PFSK-1 (cell line): Measurements from ENCODE around the gene MAP6.

ENCODE experiments used
- POLR2AphosphoS5 ChIP-seq: IDR thresholded peaks from 2 replicates; pipeline ENCODE4 v1.6.1; 2012; ENCODE audit warnings: low read depth, mild to moderate bottlenecking, control low read depth, low read length, moderate library complexity
- REST ChIP-seq, 2 experiments: IDR thresholded peaks; 2 replicates each; pipeline versions ENCODE4 v1.6.1 to v1.8.0; 2011 to 2012; ENCODE audit warnings: low read depth in 2 of 2, low read length in 2 of 2, control low read depth in 1 of 2, inconsistent platforms in 1 of 2, mild to moderate bottlenecking in 1 of 2, moderate library complexity in 1 of 2; ENCODE audit not compliant: insufficient read depth in 1 of 2
- TAF1 ChIP-seq: IDR thresholded peaks from 2 replicates; pipeline ENCODE4 v1.6.1; 2012; ENCODE audit warnings: low read length, control low read depth, borderline replicate concordance; ENCODE audit not compliant: insufficient read depth

- TF ChIP-seq POLR2AphosphoS5 (no peak), TAF1 (no peak), REST (IDR thresholded peaks at IDR 0.05; ENCODE audit: insufficient read depth in 1 of 2, low read depth in 2 of 2, low read length in 2 of 2) (no peak)
These were observed 121.2 kb downstream of the MAP6 start for GRCh38 chr11:75547617-75548058.
